Measurements from ENCODE around the gene ACAD8.

GRCh38 chr11:134266440-134266839 lies 13.1 kb downstream of the ACAD8 start:
- TF ChIP-seq EZH2 (IDR thresholded peaks at IDR 0.05; ENCODE audit: insufficient read depth, poor library complexity, severe bottlenecking) (no peak), EZH2phosphoT487 (IDR thresholded peaks at IDR 0.05; ENCODE audit: insufficient read depth, low read depth) (no peak)

Measured in GM23248 (cell line).